NCI-H128 (cell line): ENCODE measurements around the gene KCNG3.
"Not testable (repeated sequence)": the region's sequence is repeated elsewhere in the genome, so short reads cannot be mapped to it uniquely, and the experiment has no call there.

ENCODE experiments used
- DNase-seq: peaks from one replicate; lab custom pipeline; 2025; ENCODE audit not compliant: unreplicated experiment; lab: John Stamatoyannopoulos, UW

The KCNG3 gene

GRCh38 chr2:42435628-42436027, 58.2 kb downstream of the KCNG3 start:
- no peak for DNase-seq

GRCh38 chr2:42430188-42430587, 63.6 kb downstream of the KCNG3 start:
- no peak for DNase-seq

- DNase-seq, result no peak
Observed at GRCh38 chr2:42429352-42429751, 64.4 kb downstream of the KCNG3 start.

GRCh38 chr2:42425697-42426096, 68.1 kb downstream of the KCNG3 start:
- DNase-seq, result no peak

- no peak for DNase-seq
Observed at GRCh38 chr2:42424033-42424432, 69.7 kb downstream of the KCNG3 start.

GRCh38 chr2:42421601-42422239, 72.1 kb downstream of the KCNG3 start:
- DNase-seq, result no peak

- DNase-seq, result no peak
Observed at GRCh38 chr2:42421157-42421485, 72.7 kb downstream of the KCNG3 start.

GRCh38 chr2:42414648-42415047, 79.1 kb downstream of the KCNG3 start:
- no peak for DNase-seq

- DNase-seq, result no peak
Observed at GRCh38 chr2:42414158-42414557, 79.6 kb downstream of the KCNG3 start.

GRCh38 chr2:42410742-42411514, 82.9 kb downstream of the KCNG3 start:
- DNase-seq, result no peak

- DNase-seq, result no peak
Observed at GRCh38 chr2:42408009-42408408, 85.8 kb downstream of the KCNG3 start.

- no peak for DNase-seq
Observed at GRCh38 chr2:42407476-42407875, 86.3 kb downstream of the KCNG3 start.

- no peak for DNase-seq
Observed at GRCh38 chr2:42404676-42405075, 89.1 kb downstream of the KCNG3 start.

- DNase-seq, result no peak
Observed at GRCh38 chr2:42401773-42402172, 92.0 kb downstream of the KCNG3 start.

- DNase-seq, result not testable (repeated sequence)
Observed at GRCh38 chr2:42398052-42398451, 95.7 kb downstream of the KCNG3 start.

GRCh38 chr2:42393320-42393719, 100.5 kb downstream of the KCNG3 start:
- DNase-seq, result not testable (repeated sequence)

GRCh38 chr2:42392191-42392590, 101.6 kb downstream of the KCNG3 start:
- DNase-seq, result no peak
